Kidney (tissue), 14 donors: ENCODE results near the gene AGAP9. TPM values are rescaled to one million over a fixed set of nuclear protein-coding genes. Genes with fewer than 3 reads are reported as not detected.
A peak's percentile ranks its signal among the peaks of the same experiment; 100 is the strongest.

ENCODE experiments used
- DNase-seq, 5 donors: peaks; one replicate each; pipeline ENCODE4 v3.0.0-alpha.2; 2013 to 2020
- FAIRE-seq: peaks from 2 replicates; lab custom pipeline; 2012; peaks lifted over from hg19 to GRCh38; lab: Jason Lieb, UNC
- H3K27ac ChIP-seq, 2 donors: one replicate each; pipeline ENCODE4 v1.7.0; 2013; ENCODE audit warnings: low read depth in 2 of 2, low read length in 2 of 2, inconsistent platforms in 1 of 2
- H3K27me3 ChIP-seq: one replicate; pipeline ENCODE4 v1.7.1; 2013; ENCODE audit warnings: low read length, inconsistent platforms; ENCODE audit not compliant: control insufficient read depth, insufficient read depth
- H3K36me3 ChIP-seq, 3 donors: one replicate each; pipeline versions ENCODE4 v1.7.0 to v1.7.1; 2013; ENCODE audit warnings: low read length in 3 of 3, control low read depth in 1 of 3, inconsistent platforms in 1 of 3; ENCODE audit not compliant: insufficient read depth in 3 of 3, control insufficient read depth in 2 of 3
- H3K4me1 ChIP-seq, 3 donors: one replicate each; pipeline versions ENCODE4 v1.7.0 to v1.7.1; 2013; ENCODE audit warnings: low read length in 3 of 3, inconsistent platforms in 1 of 3, low read depth in 1 of 3; ENCODE audit not compliant: control insufficient read depth in 2 of 3, insufficient read depth in 2 of 3
- H3K4me3 ChIP-seq, 3 donors: one replicate each; pipeline versions ENCODE4 v1.7.0 to v1.8.1; 2013; ENCODE audit warnings: low read length in 3 of 3, control low read depth in 1 of 3, inconsistent platforms in 1 of 3
- H3K9ac ChIP-seq, 3 donors: one replicate each; pipeline versions ENCODE4 v1.7.0 to v1.7.1; 2013; ENCODE audit warnings: low read length in 3 of 3, control low read depth in 1 of 3, inconsistent platforms in 1 of 3
- H3K9me3 ChIP-seq, 3 donors: one replicate each; pipeline versions ENCODE4 v1.7.0 to v1.7.1; 2013; ENCODE audit warnings: low read length in 3 of 3, control low read depth in 1 of 3, inconsistent platforms in 1 of 3; ENCODE audit not compliant: control insufficient read depth in 2 of 3, insufficient read depth in 1 of 3
- intact Hi-C: fragments of 100-400 bp; cut with DNase I; formaldehyde crosslinking; loops from one replicate; pipeline ENCODE4 v1.11.1; 2022
- polyA plus RNA-seq: library from polyadenylated mRNA; stranded (reverse); fragments of 350-450 nt; fragmentation: Illumina TruSeq; extraction: RNeasy Lipid Tissue Mini Kit (QIAGEN cat#74804); gene quantifications from one replicate; pipeline ENCODE4 v1.2.3, GENCODE V29; 2014; ENCODE audit warnings: low read depth, low replicate concordance; ENCODE audit not compliant: insufficient read depth
- total RNA-seq: library from RNA; stranded (reverse); fragmentation: NEBNext Ultra II Directional; extraction: Animal tissue kit (Norgen Biotek cat#: 25700); gene quantifications from one replicate; pipeline ENCODE4 v1.2.1, GENCODE V29; 2021
- TF ChIP-seq, protein P1 (sequence below): IDR thresholded peaks from 3 replicates; pipeline ENCODE4 v1.5.1; 2012; ENCODE audit warnings: mild to moderate bottlenecking, moderate library complexity, borderline replicate concordance; ENCODE audit not compliant: insufficient read depth; ENCODE audit errors: extremely low read depth
- donor health status: control.
- donor health status: control.
- donor health status: control.
- donor health status: control.
- donor health status: control.
- donor health status: DM: yes; HTN: yes; CAD: no.
- donor health status: Normal renal cell carcinoma (clear cell type).

AGAP9 gene
- total and polyA plus RNA-seq, 2 donors from 2014 or later, result 9.1 to 10.3 TPM

GRCh38 chr10:47452495-47453140 is 70.8 kb downstream of the AGAP9 start:
- Histone ChIP-seq H3K27ac (no peak overlapping the region), H3K9me3 (no peaks in the 10 kb centered on the region), H3K27me3 (no peaks in the 10 kb centered on the region), H3K4me3 (no peak overlapping the region), H3K4me1 (peaks cover 0 to 2% (median 0%) of the 10 kb centered on the region in 3 donors), H3K9ac (no peak overlapping the region), H3K36me3 (no peaks in the 10 kb centered on the region)
- FAIRE-seq, result no peak
- peak in 2 of 5 donors; percentile 32 to 67 for DNase-seq
- intact Hi-C loops, result no loop called here
- TF ChIP-seq, protein P1, sequence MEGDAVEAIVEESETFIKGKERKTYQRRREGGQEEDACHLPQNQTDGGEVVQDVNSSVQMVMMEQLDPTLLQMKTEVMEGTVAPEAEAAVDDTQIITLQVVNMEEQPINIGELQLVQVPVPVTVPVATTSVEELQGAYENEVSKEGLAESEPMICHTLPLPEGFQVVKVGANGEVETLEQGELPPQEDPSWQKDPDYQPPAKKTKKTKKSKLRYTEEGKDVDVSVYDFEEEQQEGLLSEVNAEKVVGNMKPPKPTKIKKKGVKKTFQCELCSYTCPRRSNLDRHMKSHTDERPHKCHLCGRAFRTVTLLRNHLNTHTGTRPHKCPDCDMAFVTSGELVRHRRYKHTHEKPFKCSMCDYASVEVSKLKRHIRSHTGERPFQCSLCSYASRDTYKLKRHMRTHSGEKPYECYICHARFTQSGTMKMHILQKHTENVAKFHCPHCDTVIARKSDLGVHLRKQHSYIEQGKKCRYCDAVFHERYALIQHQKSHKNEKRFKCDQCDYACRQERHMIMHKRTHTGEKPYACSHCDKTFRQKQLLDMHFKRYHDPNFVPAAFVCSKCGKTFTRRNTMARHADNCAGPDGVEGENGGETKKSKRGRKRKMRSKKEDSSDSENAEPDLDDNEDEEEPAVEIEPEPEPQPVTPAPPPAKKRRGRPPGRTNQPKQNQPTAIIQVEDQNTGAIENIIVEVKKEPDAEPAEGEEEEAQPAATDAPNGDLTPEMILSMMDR, result no peak

GRCh38 chr10:47451998-47452494 is 71.4 kb downstream of the AGAP9 start:
- no peak for FAIRE-seq
- TF ChIP-seq, protein P1, result no peak
- intact Hi-C loops, result no loop called here
- Histone ChIP-seq H3K36me3 (no peaks in the 10 kb centered on the region), H3K4me3 (no peak overlapping the region), H3K9me3 (no peaks in the 10 kb centered on the region), H3K27me3 (no peaks in the 10 kb centered on the region), H3K27ac (no peak overlapping the region), H3K9ac (no peak overlapping the region), H3K4me1 (peaks cover 0 to 2% (median 0%) of the 10 kb centered on the region in 3 donors)
- peak in 1 of 5 donors; percentile 27 for DNase-seq

Other genes starting within 250 kb of the AGAP9 start
- 1.1 TPM for gene GDF10, start 223.4 kb downstream of the AGAP9 start, total RNA-seq
- gene GDF10, start 223.4 kb downstream of the AGAP9 start, polyA plus RNA-seq, result not detected
- gene GDF2, start 201.2 kb downstream of the AGAP9 start, total RNA-seq, result not detected
- gene GDF2, start 201.2 kb downstream of the AGAP9 start, polyA plus RNA-seq, result not detected
- gene RBP3, start 175.3 kb downstream of the AGAP9 start, total RNA-seq, result not detected
- gene RBP3, start 175.3 kb downstream of the AGAP9 start, polyA plus RNA-seq, result not detected
- gene ZNF488, start 139.3 kb downstream of the AGAP9 start, total RNA-seq, result 0.09 TPM
- gene ZNF488, start 139.3 kb downstream of the AGAP9 start, polyA plus RNA-seq, result 4.0 TPM
- 0.16 TPM for gene ANXA8, start 39.5 kb downstream of the AGAP9 start, total RNA-seq
- not detected for gene ANXA8, start 39.5 kb downstream of the AGAP9 start, polyA plus RNA-seq
- gene FAM25G, start 31.9 kb downstream of the AGAP9 start, total RNA-seq, result not detected
- not detected for gene FAM25G, start 31.9 kb downstream of the AGAP9 start, polyA plus RNA-seq
- gene SYT15B, start 240.0 kb upstream of the AGAP9 start, total RNA-seq, result 5.7 TPM
- 0.39 TPM for gene SYT15B, start 240.0 kb upstream of the AGAP9 start, polyA plus RNA-seq